ENCODE measurements around the gene MYOF. TPM values are rescaled to one million over a fixed set of nuclear protein-coding genes. Genes with fewer than 3 reads are reported as not detected.

MYOF gene, protein sequence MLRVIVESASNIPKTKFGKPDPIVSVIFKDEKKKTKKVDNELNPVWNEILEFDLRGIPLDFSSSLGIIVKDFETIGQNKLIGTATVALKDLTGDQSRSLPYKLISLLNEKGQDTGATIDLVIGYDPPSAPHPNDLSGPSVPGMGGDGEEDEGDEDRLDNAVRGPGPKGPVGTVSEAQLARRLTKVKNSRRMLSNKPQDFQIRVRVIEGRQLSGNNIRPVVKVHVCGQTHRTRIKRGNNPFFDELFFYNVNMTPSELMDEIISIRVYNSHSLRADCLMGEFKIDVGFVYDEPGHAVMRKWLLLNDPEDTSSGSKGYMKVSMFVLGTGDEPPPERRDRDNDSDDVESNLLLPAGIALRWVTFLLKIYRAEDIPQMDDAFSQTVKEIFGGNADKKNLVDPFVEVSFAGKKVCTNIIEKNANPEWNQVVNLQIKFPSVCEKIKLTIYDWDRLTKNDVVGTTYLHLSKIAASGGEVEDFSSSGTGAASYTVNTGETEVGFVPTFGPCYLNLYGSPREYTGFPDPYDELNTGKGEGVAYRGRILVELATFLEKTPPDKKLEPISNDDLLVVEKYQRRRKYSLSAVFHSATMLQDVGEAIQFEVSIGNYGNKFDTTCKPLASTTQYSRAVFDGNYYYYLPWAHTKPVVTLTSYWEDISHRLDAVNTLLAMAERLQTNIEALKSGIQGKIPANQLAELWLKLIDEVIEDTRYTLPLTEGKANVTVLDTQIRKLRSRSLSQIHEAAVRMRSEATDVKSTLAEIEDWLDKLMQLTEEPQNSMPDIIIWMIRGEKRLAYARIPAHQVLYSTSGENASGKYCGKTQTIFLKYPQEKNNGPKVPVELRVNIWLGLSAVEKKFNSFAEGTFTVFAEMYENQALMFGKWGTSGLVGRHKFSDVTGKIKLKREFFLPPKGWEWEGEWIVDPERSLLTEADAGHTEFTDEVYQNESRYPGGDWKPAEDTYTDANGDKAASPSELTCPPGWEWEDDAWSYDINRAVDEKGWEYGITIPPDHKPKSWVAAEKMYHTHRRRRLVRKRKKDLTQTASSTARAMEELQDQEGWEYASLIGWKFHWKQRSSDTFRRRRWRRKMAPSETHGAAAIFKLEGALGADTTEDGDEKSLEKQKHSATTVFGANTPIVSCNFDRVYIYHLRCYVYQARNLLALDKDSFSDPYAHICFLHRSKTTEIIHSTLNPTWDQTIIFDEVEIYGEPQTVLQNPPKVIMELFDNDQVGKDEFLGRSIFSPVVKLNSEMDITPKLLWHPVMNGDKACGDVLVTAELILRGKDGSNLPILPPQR (N-terminal part only)
- 400 and 478 TPM in 2 replicates for total RNA-seq

DNA sequence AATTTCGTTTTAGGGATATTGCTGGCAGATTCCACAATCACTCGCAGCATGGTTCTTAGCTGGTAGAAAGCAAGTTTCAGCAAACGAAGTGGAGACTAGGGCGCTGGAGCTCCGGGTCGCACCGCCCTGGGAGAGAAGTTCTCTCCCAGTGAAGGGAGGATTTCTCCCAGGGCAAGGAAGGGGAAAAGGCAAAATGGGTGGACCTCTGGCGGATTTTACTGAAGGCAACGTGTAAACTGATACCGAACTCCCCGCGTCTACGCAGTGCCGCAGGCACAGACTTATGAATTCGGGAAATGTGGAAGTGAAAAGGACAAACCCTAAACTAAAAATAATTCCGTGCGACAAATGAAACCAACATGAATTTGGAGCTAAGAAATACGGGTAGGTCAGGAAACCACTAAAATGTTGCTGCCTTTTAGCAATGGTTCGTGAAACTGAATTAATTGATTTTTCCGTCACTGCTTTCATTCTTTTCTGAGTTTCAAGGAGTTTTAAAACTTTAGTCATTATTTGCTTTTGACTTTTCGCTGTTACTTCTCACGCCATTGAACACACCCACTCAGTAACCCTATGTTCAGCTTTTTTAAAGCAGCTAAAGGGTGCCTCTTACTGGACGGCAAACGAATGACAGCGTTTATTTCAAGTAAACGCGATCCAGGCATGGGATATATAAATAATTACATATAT, at the start of gene MYOF:
MYOF (minus strand) TSS at position 190 of the 690 bp plus-strand sequence; CDS start at position 50, 140 bp downstream.

DNA sequence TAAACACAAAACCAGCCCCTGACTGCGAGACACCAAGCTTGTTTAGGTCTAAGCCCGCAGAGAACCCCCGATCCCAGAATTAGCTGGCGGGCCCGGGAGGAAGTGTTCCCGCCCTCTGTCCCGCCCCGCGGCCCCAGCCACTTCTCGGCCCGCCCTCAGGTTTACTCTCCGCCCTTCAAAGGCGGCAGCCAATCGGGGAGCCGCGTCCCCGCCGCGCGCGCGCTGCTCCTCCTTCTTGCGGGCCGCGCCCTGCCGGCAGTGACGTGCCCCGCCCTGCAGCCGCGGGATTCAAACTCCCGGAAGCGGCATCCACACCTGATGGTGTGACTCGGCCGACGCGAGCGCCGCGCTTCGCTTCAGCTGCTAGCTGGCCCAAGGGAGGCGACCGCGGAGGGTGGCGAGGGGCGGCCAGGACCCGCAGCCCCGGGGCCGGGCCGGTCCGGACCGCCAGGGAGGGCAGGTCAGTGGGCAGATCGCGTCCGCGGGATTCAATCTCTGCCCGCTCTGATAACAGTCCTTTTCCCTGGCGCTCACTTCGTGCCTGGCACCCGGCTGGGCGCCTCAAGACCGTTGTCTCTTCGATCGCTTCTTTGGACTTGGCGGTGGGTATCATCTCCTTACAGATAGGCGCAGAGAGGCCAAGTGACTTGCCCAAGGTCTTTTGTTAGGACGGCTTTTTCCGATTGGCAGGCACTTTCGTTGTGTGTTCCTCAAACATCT, 14.3 kb upstream of the MYOF start, which contains the start of gene CEP55:
CEP55 (plus strand) TSS at position 291 of the 720 bp plus-strand sequence. CDS start 3,440 bp downstream, outside the sequence.

Small RNA genes within 50 kb of the gene (small RNA-seq; reads per million reads assigned to genes)
- not detected for gene RNA5SP323

Other genes starting within 250 kb of the MYOF start
- gene CEP55, start 14.3 kb upstream of the MYOF start, total RNA-seq: 18.4 and 28.1 TPM in 2 replicates
- not detected in 2 replicates for gene FFAR4, start 84.3 kb upstream of the MYOF start, total RNA-seq
- 11.1 and 15.4 TPM in 2 replicates for gene RBP4, start 118.9 kb upstream of the MYOF start, total RNA-seq
- gene PDE6C, start 130.2 kb upstream of the MYOF start, total RNA-seq: not detected in 2 replicates
- 14.0 and 14.4 TPM in 2 replicates for gene FRA10AC1, start 220.3 kb upstream of the MYOF start, total RNA-seq

Measured in articular chondrocyte of knee joint (primary cell).